Measurements from ENCODE around the gene PIP5K1B.
A peak's percentile ranks its signal among the peaks of the same experiment; 100 is the strongest.

PIP5K1B gene

GRCh38 chr9:68980341-68980914, 275.4 kb downstream of the PIP5K1B start:
- H3K79me2 ChIP-seq (ENCODE audit: control insufficient read depth, low read length) = no peaks in the 10 kb centered on the region
- no peaks in the 10 kb centered on the region for H3K36me3 ChIP-seq (ENCODE audit: control insufficient read depth, low read length)
- H4K20me1 ChIP-seq (ENCODE audit: control insufficient read depth, insufficient read depth, low read depth, low read length) = no peaks in the 10 kb centered on the region
- no peak overlapping the region for H3K4me2 ChIP-seq (ENCODE audit: low read length)
- no peak overlapping the region for H3K4me3 ChIP-seq (ENCODE audit: low read length)
- no peak overlapping the region for H3K27ac ChIP-seq (ENCODE audit: low read depth, low read length)
- no peaks in the 10 kb centered on the region; the same call in 1 of the 2 replicates for H3F3A ChIP-seq (ENCODE audit: control insufficient read depth, insufficient read depth)
- H3K27me3 ChIP-seq (ENCODE audit: control insufficient read depth, low read length) = no peaks in the 10 kb centered on the region
- no peaks in the 10 kb centered on the region for H3K9me2 ChIP-seq (replicated peaks; ENCODE audit: control insufficient read depth, low read length)
- TF ChIP-seq, protein P1, sequence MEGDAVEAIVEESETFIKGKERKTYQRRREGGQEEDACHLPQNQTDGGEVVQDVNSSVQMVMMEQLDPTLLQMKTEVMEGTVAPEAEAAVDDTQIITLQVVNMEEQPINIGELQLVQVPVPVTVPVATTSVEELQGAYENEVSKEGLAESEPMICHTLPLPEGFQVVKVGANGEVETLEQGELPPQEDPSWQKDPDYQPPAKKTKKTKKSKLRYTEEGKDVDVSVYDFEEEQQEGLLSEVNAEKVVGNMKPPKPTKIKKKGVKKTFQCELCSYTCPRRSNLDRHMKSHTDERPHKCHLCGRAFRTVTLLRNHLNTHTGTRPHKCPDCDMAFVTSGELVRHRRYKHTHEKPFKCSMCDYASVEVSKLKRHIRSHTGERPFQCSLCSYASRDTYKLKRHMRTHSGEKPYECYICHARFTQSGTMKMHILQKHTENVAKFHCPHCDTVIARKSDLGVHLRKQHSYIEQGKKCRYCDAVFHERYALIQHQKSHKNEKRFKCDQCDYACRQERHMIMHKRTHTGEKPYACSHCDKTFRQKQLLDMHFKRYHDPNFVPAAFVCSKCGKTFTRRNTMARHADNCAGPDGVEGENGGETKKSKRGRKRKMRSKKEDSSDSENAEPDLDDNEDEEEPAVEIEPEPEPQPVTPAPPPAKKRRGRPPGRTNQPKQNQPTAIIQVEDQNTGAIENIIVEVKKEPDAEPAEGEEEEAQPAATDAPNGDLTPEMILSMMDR (IDR thresholded peaks at IDR 0.05; ENCODE audit: low read depth, low read length, poor library complexity, severe bottlenecking) = no peak
- peaks cover 46% of the 10 kb centered on the region for H3K4me1 ChIP-seq (ENCODE audit: control insufficient read depth, low read length)
- no peaks in the 10 kb centered on the region for H3K9me3 ChIP-seq (ENCODE audit: control insufficient read depth, insufficient read depth, low read length)

DNA sequence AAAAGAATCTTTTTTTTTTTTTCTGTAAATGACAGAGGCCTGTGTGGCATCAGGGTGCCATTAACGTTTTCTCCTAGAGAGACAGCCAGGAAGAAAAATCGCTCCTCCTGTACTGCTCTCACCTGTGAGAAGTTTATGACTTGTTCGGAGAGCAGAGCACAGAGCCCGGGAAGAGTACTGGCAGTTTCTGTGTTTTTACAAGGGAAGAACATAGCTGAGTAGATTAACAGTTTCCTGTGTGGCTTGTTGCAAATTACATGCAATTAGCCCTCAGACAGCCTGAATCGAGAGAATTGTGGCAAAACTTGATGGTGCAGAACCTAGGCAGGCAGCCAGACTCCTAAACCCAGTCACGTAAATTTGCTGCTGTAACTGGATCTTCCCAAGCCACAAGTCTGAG, 276.7 kb downstream of the PIP5K1B start:
- Histone ChIP-seq H3K4me3 (ENCODE audit: low read length) (peak overlapping the region; percentile 24), H3K9me2 (replicated peaks; ENCODE audit: control insufficient read depth, low read length) (no peaks in the 10 kb centered on the region), H3K27ac (ENCODE audit: low read depth, low read length) (peak overlapping the region; percentile 60), H3K9me3 (ENCODE audit: control insufficient read depth, insufficient read depth, low read length) (no peaks in the 10 kb centered on the region), H4K20me1 (ENCODE audit: control insufficient read depth, insufficient read depth, low read depth, low read length) (no peaks in the 10 kb centered on the region), H3F3A (ENCODE audit: control insufficient read depth, insufficient read depth) (no peaks in the 10 kb centered on the region; the same call in 1 of the 2 replicates), H3K4me2 (ENCODE audit: low read length) (peak overlapping the region; percentile 54), H3K36me3 (ENCODE audit: control insufficient read depth, low read length) (no peaks in the 10 kb centered on the region), H3K79me2 (ENCODE audit: control insufficient read depth, low read length) (no peaks in the 10 kb centered on the region), H3K27me3 (ENCODE audit: control insufficient read depth, low read length) (no peaks in the 10 kb centered on the region), H3K4me1 (ENCODE audit: control insufficient read depth, low read length) (peaks cover 46% of the 10 kb centered on the region)
- TF ChIP-seq EZH2phosphoT487 (IDR thresholded peaks at IDR 0.05; ENCODE audit: borderline replicate concordance, low read length) = no peak
- TF ChIP-seq, protein P1 (IDR thresholded peaks at IDR 0.05; ENCODE audit: low read depth, low read length, poor library complexity, severe bottlenecking) = no peak

DNA sequence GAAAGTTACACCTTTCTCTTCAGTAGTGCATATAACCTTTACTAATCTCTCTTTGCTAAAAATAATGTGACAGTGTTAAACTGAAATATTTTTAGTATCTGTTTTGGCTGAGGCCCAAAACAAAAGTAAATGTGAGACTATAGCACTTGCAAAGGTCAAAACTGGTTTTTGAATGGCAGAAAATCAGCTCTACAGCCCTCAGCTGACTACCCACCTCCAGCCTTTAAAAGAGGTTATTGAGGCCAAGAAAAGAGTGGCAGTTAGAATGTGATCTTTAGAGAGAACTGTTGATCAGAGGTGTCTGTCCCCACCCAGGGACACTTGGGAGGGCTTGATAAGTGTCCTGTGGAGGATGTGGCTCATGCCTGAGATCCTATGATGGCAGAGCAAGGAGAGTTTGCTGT, 278.0 kb downstream of the PIP5K1B start:
- H3K27me3 ChIP-seq (ENCODE audit: control insufficient read depth, low read length) = no peaks in the 10 kb centered on the region
- no peaks in the 10 kb centered on the region for H3K9me3 ChIP-seq (ENCODE audit: control insufficient read depth, insufficient read depth, low read length)
- no peaks in the 10 kb centered on the region for H3K36me3 ChIP-seq (ENCODE audit: control insufficient read depth, low read length)
- no peaks in the 10 kb centered on the region for H3K9me2 ChIP-seq (replicated peaks; ENCODE audit: control insufficient read depth, low read length)
- H3K27ac ChIP-seq (ENCODE audit: low read depth, low read length) = peak overlapping the region; percentile 60
- H3K4me2 ChIP-seq (ENCODE audit: low read length) = peak overlapping the region; percentile 54
- peaks cover 46% of the 10 kb centered on the region for H3K4me1 ChIP-seq (ENCODE audit: control insufficient read depth, low read length)
- no peak for TF ChIP-seq EZH2phosphoT487 (IDR thresholded peaks at IDR 0.05; ENCODE audit: borderline replicate concordance, low read length)
- TF ChIP-seq, protein P1 (IDR thresholded peaks at IDR 0.05; ENCODE audit: low read depth, low read length, poor library complexity, severe bottlenecking) = no peak
- H3K79me2 ChIP-seq (ENCODE audit: control insufficient read depth, low read length) = no peaks in the 10 kb centered on the region
- H4K20me1 ChIP-seq (ENCODE audit: control insufficient read depth, insufficient read depth, low read depth, low read length) = no peaks in the 10 kb centered on the region
- peak overlapping the region; percentile 30; the same call in 1 of the 2 replicates for H3K4me3 ChIP-seq (ENCODE audit: low read length)
- H3F3A ChIP-seq (ENCODE audit: control insufficient read depth, insufficient read depth) = no peaks in the 10 kb centered on the region; the same call in 1 of the 2 replicates
